HG02678 (cell line): ENCODE results near the gene OR11H12.
"Not testable (repeated sequence)": the region's sequence is repeated elsewhere in the genome, so short reads cannot be mapped to it uniquely, and the experiment has no call there.

Source experiments
- ATAC-seq: cut with Tn5 transposase; IDR thresholded peaks from one replicate; pipeline ENCODE4 v1.9.1; 2021; ENCODE audit warnings: mild to moderate bottlenecking, moderate library complexity; ENCODE audit not compliant: unreplicated experiment

Gene OR11H12, protein sequence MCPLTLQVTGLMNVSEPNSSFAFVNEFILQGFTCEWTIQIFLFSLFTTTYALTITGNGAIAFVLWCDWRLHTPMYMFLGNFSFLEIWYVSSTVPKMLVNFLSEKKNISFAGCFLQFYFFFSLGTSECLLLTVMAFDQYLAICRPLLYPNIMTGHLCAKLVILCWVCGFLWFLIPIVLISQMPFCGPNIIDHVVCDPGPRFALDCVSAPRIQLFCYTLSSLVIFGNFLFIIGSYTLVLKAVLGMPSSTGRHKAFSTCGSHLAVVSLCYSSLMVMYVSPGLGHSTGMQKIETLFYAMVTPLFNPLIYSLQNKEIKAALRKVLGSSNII

DNA sequence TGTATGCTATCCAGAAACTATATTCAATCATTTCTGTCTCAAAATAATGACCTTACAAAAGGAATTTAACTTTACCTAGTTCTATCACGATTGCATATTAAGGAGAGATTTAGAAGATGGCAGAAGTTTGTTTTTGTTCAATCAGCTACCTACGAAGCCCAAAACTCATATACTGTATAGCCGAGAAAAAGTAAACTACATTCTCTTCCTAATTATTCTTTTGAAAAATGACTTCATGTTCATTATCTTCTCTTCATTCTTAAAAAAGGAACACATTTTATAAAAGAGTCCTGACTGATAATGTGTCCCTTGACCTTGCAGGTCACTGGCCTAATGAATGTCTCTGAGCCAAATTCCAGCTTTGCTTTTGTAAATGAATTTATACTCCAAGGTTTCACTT, at the start of gene OR11H12:
OR11H12 (plus strand) TSS at position 301 of the 400 bp plus-strand sequence; CDS start at position 301, 0 bp downstream.
- not testable (repeated sequence) for ATAC-seq

DNA sequence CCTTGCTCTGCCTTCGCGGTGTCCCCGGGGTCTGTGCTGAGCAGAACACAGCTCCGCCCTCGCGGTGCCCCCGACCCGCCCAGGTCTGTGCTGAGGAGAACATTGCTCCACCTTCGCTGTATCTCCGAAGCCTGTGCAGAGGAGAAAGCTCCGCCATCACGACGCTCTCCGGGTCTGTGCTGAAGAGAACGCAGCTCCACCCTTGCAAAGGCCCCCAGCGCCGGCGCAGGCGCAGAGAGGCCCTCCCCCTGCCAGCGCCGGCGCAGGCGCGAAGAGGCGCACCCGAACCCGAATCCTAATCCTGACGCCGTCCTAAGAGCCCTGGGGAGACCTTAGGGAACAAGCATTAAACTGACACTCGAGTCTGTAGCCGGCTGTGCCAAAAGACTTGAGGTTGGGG, 18.0 kb upstream of the OR11H12 start:
- ATAC-seq = not testable (repeated sequence)

DNA sequence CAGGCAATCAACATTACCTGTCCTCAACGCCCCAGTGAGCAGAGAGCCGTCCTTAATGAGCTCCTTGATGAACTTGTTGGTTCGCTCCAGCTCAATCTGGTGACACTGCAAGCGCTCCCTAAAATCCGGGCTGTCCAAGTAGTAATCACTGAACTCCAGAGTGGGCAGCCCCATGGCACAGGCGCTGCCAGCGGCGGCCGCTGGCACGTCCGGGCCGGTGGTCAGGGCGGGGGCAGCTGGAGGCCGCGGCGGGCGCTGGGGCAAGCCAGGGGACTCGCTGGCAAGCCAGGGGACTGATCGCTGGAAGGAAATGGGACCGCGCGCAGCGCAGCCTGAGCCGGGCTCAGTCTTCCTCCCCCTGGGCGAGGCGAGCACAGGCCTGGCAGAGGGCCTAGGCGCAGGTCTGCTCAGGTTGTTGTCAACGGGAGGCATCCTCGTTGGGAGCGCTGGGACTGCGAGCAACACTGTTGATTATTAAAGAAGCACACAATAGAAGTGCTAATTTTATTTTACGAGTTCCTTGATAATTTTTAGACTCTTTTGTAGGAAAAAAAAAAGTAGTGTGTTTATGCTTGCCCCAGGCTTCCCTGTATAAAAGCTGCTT, 25.8 kb downstream of the OR11H12 start:
- ATAC-seq = not testable (repeated sequence)

DNA sequence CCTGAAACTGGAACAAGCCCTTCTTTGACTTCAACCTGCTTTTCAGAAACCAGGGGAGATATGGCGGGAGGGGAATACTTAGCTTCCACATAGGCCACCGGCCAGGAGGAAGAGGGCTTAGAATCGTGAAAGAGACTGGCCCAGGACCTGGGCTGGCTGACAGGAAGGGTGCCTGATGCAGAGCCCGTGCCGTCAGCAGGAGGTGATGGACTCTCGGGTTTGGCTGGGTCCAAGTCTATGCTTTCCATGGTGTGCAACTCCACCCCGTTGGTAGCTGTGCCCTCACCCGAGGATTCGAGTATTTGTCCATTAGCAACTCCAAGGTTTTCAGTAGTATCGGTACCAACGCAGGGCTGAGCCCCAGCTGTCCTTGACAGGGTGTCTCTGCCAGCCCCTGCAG, 35.1 kb downstream of the OR11H12 start:
- ATAC-seq = not testable (repeated sequence)

DNA sequence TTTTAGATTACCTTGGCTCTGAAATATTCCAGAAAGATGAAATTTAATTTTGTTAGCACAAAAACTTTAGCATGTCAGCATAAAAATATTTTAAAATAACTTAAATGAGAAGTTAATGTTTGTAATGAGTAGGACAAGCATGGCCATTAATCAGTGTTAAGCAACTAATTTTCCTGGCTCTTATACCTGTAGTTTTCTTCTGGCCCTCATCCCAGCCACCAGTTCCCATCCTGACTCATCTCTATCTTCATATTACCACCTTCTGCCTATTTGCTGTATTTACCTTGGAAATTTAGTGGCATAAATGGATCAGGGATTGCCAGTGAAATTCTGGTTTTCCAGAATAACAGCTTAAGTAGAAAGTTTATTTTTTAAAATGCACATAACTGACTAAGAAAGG, 37.1 kb downstream of the OR11H12 start:
- not testable (repeated sequence) for ATAC-seq

DNA sequence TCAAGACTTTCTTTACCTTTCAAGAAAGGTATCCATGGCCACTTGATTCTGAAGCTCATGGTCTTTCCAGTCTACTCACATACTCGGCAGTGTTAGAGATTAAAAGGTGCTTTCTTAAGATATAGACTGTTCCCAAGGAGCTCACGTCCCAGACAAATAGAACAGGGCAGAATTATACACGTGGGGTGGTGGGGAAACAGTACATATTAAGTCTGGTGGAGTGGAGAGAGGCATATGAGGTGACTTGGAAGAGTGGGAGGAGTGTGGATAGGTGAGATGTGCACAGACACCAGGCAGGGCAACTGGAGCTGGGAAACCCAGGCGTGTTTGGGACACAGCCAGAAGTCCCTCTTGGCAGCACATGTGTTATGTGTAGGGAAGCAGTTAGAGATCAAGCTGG, 37.9 kb downstream of the OR11H12 start:
- not testable (repeated sequence) for ATAC-seq

DNA sequence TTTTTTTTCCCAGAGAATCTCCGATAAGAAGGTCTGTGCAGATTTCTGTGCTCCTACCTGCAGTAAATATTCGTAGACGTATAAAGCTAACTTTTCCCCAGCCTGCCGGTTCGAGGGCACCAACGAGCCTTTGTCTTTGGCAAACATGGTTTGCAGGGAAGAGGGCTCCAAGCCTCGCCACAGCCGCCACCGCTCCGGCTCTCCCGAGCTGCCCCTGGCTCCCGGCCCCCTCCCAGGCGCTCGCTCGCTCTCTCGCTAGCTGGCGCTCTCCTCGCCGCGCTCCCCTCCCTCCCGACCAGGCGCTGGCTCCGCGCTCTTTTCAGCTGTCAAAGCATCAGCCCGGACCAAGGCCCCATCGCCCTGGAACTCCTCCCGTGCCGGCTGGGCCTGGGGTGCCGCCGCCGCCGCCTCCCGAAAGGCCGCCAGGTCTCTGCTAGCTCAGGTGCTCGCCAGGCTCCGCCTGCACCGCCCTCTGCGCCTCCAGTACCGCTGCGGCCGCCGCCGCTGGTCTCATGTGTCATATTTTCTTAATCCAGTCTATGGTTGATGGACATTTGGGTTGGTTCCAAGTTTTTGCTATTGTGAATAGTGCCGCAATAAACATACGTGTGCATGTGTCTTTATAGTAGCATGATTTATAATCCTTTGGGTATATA, 45.3 kb downstream of the OR11H12 start:
- not testable (repeated sequence) for ATAC-seq
